ENCODE results near the gene HTR3B.

HTR3B gene

DNA sequence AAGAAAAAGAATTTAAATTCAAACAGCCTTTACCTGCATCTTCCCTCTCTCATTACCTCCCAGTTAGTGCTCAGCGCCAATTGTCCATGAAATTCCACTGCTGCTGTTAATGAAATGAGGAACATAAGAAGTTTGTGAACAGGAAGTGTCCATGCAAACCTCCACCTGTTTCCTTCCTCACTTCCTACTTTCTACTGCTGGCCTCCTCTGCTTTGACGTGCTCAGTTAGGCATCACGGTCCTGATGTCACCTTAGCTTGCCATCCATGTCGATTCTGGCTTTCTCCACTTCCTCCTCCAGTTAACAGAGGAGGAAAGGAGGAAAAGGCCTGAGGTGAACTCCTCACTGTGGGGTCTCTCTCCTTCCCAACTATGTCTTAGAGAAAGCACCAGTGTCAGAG, 43.4 kb downstream of the HTR3B start:
- no peak for DNase-seq

GRCh38 chr11:113949891-113950290, 45.3 kb downstream of the HTR3B start:
- DNase-seq = no peak

- no peak for DNase-seq
These were observed 46.9 kb downstream of the HTR3B start for GRCh38 chr11:113951537-113951936.

- DNase-seq = no peak
These were observed 47.5 kb downstream of the HTR3B start for GRCh38 chr11:113952070-113952469.

DNA sequence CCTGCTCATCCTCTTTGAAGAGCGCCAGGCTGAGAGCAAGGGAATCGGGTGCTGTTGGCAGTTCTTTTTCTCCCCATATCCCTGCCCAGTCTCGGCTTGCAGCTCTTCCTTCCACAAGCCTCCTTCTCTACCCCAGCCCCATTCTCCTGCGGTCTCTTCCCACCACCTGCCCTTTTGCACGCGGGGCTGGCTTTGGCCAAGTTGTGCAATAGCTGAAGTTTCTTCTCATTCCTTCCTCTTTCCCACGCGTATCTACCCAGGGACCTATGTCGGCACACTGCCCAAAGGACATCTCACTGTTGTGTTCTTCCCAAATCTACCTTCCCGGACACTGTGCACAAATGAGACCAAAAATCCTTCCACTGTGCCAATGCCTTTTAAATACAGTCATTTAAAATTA, 48.0 kb downstream of the HTR3B start:
- peak in 1 of 2 donors; percentile 14 for DNase-seq

GRCh38 chr11:113954235-113954634, 49.6 kb downstream of the HTR3B start:
- no peak for DNase-seq

GRCh38 chr11:113956986-113957385, 52.4 kb downstream of the HTR3B start:
- DNase-seq = no peak

DNA sequence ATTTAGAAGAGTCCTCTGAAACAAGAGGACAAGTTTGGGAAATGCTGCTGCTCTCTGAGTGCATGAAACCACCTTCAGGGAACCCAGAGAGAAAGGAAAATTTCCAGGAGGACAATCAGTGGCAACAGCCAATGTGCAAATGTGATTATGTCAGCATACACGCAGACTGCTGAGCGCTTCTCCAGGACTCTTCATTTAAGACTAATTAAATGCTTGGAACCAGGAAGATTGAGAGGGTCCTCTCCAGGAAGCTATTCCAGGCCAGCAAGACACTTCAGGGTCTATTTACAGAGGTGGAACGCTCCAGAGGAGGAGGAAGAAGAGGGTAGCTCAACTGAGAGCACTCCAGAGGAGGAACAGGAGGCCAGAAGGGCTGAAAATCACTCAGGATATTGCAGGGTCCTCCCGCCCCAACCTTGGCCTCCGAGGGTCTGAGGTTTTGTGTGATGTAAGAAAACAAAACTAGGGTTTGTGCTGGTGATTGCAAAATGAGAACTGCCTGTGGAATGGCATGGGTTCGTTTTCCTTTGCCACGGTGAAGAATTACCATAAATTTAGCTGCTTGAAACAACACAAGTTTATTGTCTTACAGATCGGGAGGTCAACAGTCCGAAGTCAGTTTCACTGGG, 56.2 kb downstream of the HTR3B start:
- DNase-seq = no peak

DNA sequence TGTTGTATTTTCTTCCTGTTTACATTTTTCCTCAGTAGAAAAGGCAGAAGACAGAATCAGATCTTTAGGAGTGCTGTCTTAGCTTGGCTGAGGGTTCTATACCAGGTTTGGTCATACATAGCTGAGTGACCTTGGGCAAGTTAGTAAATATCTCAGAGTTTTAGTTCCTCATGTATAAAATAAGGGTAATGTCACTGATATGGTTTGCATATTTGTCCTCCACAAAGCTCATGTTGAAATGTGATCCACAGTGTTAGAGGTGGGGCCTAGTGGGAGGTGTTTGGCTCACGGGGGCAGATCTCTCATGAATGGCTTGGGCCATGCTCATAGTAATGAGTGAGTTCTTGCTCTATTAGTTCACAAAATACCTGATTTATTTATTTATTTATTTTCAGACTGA, 62.8 kb downstream of the HTR3B start:
- no peak for DNase-seq

GRCh38 chr11:113971506-113972195, 67.1 kb downstream of the HTR3B start:
- no peak for DNase-seq

DNA sequence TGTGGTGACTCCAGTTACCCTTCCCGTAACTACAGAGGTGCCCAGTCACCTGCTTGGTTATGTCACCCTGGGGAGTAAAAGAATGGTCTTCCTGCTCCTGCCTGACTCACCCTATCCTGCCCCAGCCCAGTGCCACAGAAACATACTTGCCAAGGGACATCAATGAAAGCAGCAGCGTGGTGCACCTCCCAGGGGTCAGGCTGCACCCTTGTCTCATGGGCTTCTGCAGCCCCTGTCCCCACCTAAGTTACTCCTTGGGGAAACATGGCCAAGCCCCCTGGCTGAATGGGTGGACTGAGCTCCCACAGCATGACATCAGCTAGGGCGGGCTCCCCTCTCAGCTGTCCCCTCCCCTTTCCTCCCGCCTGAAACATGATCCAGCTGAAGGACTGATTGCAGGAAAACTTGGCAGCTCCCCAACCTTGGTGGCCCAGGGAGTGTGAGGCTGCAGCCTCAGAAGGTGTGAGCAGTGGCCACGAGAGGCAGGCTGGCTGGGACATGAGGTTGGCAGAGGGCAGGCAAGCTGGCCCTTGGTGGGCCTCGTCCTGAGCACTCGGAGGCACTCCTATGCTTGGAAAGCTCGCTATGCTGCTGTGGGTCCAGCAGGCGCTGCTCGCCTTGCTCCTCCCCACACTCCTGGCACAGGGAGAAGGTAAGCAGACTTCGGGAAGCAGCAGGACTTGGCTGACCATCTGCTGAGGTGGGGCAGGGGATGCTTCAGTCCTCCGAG, 70.3 kb downstream of the HTR3B start, which contains the start of gene HTR3A:
TSS of gene HTR3A (plus strand) at position 368 of the 730 bp plus-strand sequence. CDS start at position 586, 218 bp downstream.
- DNase-seq = no peak

GRCh38 chr11:113977071-113977490, 72.5 kb downstream of the HTR3B start:
- peak in 1 of 2 donors; percentile 30 for DNase-seq

DNA sequence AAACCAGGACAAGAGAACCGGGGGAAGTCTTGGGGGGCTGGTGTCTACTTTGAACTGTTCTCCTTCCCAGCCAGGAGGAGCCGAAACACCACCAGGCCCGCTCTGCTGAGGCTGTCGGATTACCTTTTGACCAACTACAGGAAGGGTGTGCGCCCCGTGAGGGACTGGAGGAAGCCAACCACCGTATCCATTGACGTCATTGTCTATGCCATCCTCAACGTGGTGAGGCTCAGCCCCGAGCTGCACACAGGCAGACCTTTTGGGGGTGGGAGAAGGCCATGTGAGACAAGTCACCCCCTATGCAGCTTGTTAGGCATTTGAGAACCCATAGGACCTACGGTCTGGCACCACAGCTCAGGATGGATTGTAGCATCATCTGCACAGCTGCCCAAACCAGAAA, 73.1 kb downstream of the HTR3B start:
- DNase-seq = peak in 1 of 2 donors; percentile 71

GRCh38 chr11:113979431-113979830, 74.8 kb downstream of the HTR3B start:
- no peak for DNase-seq

DNA sequence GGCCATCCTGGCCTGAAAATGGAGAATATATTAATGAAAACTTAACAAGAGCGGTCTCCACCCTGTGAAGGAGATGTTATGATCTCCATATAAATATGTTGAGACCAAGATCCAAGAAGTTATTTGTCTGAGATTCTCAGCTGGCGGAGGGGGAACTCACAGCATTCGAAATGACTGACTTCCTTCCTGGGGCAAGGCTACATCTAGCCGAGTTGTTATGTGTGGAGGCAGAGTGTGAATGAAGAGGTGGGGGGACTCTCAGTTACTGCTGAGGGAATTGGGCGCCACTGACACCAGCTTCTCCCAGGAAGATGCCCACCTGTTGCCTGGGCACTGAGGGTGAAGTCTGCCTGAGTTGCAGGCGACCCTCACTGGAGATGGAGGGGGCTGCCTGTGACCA, 76.2 kb downstream of the HTR3B start:
- no peak for DNase-seq

GRCh38 chr11:113982306-113982705, 77.7 kb downstream of the HTR3B start:
- no peak for DNase-seq

- DNase-seq = no peak
These were observed 80.2 kb downstream of the HTR3B start for GRCh38 chr11:113984781-113985180.

GRCh38 chr11:113985906-113986305, 81.3 kb downstream of the HTR3B start:
- DNase-seq = no peak

DNA sequence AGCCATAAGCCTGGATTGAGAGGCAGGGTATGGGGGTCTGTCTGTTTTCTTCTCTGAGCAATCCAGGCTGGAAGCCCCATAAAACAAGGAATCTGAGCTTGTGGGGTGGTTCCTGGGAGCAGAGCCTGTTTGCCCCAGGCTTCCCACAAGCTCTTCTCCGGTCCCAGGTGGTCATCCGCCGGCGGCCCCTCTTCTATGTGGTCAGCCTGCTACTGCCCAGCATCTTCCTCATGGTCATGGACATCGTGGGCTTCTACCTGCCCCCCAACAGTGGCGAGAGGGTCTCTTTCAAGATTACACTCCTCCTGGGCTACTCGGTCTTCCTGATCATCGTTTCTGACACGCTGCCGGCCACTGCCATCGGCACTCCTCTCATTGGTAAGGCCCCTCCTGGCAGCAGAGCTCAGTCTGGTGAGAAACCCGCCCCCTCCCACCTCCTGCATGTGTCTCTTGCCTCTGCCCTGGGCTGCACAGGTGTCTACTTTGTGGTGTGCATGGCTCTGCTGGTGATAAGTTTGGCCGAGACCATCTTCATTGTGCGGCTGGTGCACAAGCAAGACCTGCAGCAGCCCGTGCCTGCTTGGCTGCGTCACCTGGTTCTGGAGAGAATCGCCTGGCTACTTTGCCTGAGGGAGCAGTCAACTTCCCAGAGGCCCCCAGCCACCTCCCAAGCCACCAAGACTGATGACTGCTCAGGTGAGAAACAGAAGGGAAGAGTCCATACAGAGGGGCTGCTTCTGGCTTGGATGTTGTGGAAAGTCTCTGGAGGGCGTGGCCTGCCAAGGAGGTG, 82.0 kb downstream of the HTR3B start:
- no peak for DNase-seq

DNA sequence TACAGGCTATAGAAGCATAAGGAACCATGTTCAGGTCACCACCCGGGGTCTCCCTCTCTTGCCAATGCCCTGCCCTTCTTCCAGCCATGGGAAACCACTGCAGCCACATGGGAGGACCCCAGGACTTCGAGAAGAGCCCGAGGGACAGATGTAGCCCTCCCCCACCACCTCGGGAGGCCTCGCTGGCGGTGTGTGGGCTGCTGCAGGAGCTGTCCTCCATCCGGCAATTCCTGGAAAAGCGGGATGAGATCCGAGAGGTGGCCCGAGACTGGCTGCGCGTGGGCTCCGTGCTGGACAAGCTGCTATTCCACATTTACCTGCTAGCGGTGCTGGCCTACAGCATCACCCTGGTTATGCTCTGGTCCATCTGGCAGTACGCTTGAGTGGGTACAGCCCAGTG, 84.8 kb downstream of the HTR3B start:
- no peak for DNase-seq

DNA sequence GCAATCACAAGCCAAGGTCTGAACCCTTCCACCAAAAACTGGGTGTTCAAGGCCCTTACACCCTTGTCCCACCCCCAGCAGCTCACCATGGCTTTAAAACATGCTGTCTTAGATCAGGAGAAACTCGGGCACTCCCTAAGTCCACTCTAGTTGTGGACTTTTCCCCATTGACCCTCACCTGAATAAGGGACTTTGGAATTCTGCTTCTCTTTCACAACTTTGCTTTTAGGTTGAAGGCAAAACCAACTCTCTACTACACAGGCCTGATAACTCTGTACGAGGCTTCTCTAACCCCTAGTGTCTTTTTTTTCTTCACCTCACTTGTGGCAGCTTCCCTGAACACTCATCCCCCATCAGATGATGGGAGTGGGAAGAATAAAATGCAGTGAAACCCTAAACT, 85.3 kb downstream of the HTR3B start:
- no peak for DNase-seq

DNA sequence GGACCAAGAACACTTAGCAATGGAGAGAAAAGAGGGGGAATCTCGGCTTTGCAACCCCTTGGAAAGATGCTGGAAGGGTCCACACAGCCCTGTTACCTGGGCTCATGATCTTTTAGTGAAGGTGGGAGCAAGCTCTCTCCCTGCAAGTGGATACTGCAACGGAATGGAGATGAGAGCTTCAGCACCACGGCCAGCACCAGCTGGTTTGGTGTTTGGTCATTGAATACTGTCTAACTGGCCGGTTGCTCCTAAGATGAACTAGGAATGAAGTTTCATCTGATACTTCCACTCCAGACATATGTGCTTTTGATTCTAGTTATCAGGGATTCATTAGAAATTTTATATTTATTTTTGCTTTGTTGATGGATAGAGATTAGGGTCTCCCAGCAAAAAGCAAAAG, 86.6 kb downstream of the HTR3B start:
- no peak for DNase-seq

Data from CD4-positive, alpha-beta T cell treated with Interleukin-1 beta for 1 hour (primary cell).